Measurements from ENCODE around the gene SEC23B. TPM values are rescaled to one million over a fixed set of nuclear protein-coding genes. Genes with fewer than 3 reads are reported as not detected.

Gene SEC23B
- total and polyA plus RNA-seq, 2 experiments from 2014 or later, result 27.2 to 66.6 TPM

DNA sequence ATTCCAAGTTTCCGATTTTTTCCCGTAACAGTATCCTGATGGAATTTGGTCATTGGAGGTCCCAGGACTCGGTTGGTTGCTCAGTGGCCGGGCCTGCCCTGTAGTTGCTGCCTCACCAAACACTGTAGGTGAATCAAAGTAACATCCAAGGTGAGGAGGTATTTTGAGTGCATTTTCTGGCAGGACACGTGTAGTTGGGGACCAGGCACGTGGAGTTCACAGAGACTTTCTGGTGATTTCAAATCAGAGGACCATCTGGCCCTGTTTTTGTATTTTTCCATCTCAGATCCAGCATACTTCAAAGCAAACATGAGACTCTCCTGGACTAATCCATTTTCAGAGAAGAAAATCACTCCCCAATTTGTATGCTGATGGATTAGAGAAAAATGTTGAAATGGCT lies 70.2 kb downstream of the SEC23B start:
- H3K4me1 ChIP-seq (ENCODE audit: insufficient read depth), result no peaks in the 10 kb centered on the region
- Mint-ChIP-seq H3K4me1 (no peaks in the 10 kb centered on the region), H3K27me3 (ENCODE audit: insufficient read depth, low read depth, poor library complexity) (peaks cover 6% of the 10 kb centered on the region), H3K27ac (no peak overlapping the region), H3K9me3 (no peaks in the 10 kb centered on the region), H3K4me3 (no peak overlapping the region), H3K36me3 (ENCODE audit: low read depth) (no peaks in the 10 kb centered on the region)
- H2AFZ ChIP-seq, result no peak overlapping the region
- H3K79me2 ChIP-seq (replicated peaks; ENCODE audit: insufficient read depth), result no peaks in the 10 kb centered on the region
- H3F3A ChIP-seq (replicated peaks; ENCODE audit: low read depth), result no peaks in the 10 kb centered on the region
- H3K27ac ChIP-seq (ENCODE audit: low read depth), result no peak overlapping the region
- DNase-seq (ENCODE audit: low spot score) (no peak), ATAC-seq (no peak)
- H4K20me1 ChIP-seq (replicated peaks; ENCODE audit: insufficient read depth), result no peaks in the 10 kb centered on the region
- no peaks in the 10 kb centered on the region for H3K9me2 ChIP-seq (ENCODE audit: insufficient read depth)
- TF ChIP-seq NANOG (IDR thresholded peaks at IDR 0.05; ENCODE audit: borderline replicate concordance) (no peak), ZNF114 (CRISPR knock-in tag; IDR thresholded peaks at IDR 0.05) (no peak), POLR2AphosphoS5 (IDR thresholded peaks at IDR 0.05; ENCODE audit: low read depth) (no peak), ZNF462 (CRISPR knock-in tag; IDR thresholded peaks at IDR 0.05) (no peak), ZNF331 (CRISPR knock-in tag; IDR thresholded peaks at IDR 0.05; ENCODE audit: low read depth) (no peak), JUNB (IDR thresholded peaks at IDR 0.05; ENCODE audit: unreplicated experiment) (no peak), EZH2phosphoT487 (IDR thresholded peaks at IDR 0.05; ENCODE audit: unreplicated experiment) (no peak), CREB1 (CRISPR knock-in tag; IDR thresholded peaks at IDR 0.05; ENCODE audit: low read depth) (no peak), STAT1 (IDR thresholded peaks at IDR 0.05; ENCODE audit: unreplicated experiment) (no peak), ETS1 (IDR thresholded peaks at IDR 0.05) (no peak), EZH2 (IDR thresholded peaks at IDR 0.05; ENCODE audit: low read depth, unreplicated experiment) (no peak)
- TF ChIP-seq, protein P1, sequence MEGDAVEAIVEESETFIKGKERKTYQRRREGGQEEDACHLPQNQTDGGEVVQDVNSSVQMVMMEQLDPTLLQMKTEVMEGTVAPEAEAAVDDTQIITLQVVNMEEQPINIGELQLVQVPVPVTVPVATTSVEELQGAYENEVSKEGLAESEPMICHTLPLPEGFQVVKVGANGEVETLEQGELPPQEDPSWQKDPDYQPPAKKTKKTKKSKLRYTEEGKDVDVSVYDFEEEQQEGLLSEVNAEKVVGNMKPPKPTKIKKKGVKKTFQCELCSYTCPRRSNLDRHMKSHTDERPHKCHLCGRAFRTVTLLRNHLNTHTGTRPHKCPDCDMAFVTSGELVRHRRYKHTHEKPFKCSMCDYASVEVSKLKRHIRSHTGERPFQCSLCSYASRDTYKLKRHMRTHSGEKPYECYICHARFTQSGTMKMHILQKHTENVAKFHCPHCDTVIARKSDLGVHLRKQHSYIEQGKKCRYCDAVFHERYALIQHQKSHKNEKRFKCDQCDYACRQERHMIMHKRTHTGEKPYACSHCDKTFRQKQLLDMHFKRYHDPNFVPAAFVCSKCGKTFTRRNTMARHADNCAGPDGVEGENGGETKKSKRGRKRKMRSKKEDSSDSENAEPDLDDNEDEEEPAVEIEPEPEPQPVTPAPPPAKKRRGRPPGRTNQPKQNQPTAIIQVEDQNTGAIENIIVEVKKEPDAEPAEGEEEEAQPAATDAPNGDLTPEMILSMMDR (conservative IDR thresholded peaks at IDR 0.05; ENCODE audit: low read depth in 2 of 2), result no peak
- TF ChIP-seq, protein P2, sequence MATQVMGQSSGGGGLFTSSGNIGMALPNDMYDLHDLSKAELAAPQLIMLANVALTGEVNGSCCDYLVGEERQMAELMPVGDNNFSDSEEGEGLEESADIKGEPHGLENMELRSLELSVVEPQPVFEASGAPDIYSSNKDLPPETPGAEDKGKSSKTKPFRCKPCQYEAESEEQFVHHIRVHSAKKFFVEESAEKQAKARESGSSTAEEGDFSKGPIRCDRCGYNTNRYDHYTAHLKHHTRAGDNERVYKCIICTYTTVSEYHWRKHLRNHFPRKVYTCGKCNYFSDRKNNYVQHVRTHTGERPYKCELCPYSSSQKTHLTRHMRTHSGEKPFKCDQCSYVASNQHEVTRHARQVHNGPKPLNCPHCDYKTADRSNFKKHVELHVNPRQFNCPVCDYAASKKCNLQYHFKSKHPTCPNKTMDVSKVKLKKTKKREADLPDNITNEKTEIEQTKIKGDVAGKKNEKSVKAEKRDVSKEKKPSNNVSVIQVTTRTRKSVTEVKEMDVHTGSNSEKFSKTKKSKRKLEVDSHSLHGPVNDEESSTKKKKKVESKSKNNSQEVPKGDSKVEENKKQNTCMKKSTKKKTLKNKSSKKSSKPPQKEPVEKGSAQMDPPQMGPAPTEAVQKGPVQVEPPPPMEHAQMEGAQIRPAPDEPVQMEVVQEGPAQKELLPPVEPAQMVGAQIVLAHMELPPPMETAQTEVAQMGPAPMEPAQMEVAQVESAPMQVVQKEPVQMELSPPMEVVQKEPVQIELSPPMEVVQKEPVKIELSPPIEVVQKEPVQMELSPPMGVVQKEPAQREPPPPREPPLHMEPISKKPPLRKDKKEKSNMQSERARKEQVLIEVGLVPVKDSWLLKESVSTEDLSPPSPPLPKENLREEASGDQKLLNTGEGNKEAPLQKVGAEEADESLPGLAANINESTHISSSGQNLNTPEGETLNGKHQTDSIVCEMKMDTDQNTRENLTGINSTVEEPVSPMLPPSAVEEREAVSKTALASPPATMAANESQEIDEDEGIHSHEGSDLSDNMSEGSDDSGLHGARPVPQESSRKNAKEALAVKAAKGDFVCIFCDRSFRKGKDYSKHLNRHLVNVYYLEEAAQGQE (IDR thresholded peaks at IDR 0.05; ENCODE audit: unreplicated experiment), result no peak
- H3K4me3 ChIP-seq, result no peak overlapping the region
- no peak overlapping the region for H3K4me2 ChIP-seq
- H3K27me3 ChIP-seq (ENCODE audit: insufficient read depth), result no peaks in the 10 kb centered on the region
- H3K36me3 ChIP-seq (ENCODE audit: insufficient read depth), result no peaks in the 10 kb centered on the region

Data from GM23338 (cell line).